SK-N-MC (cell line): ENCODE data around the gene TRAF6.

Source experiments
- DNase-seq: peaks from one replicate; pipeline ENCODE4 v3.0.0-alpha.2; 2011; ENCODE audit warnings: low read depth, low spot score
- H3K27ac ChIP-seq: fragments of 200-600 bp; sonication (generic); 2 replicates; pipeline ENCODE4 v1.5.1; 2016; ENCODE audit warnings: mixed run types
- H3K36me3 ChIP-seq: fragments of 200-600 bp; sonication (generic); 2 replicates; pipeline ENCODE4 v1.6.1; 2017; ENCODE audit warnings: antibody characterized with exemption, low read length, mixed read lengths; ENCODE audit not compliant: insufficient read depth
- H3K4me3 ChIP-seq: fragments of 200-600 bp; sonication (generic); 2 replicates; pipeline ENCODE4 v1.5.1; 2016
- H3K9ac ChIP-seq: fragments of 200-600 bp; sonication (generic); 2 replicates; pipeline ENCODE4 v1.8.0; 2017; ENCODE audit warnings: mixed run types, mixed read lengths; ENCODE audit not compliant: insufficient read length
- H3K9me3 ChIP-seq: fragments of 200-600 bp; sonication (generic); 2 replicates; pipeline ENCODE4 v1.6.1; 2017; ENCODE audit warnings: low read depth, mild to moderate bottlenecking, antibody characterized with exemption, low read length, moderate library complexity, mixed read lengths
- EZH2 ChIP-seq: fragments of 200-600 bp; sonication (generic); IDR thresholded peaks from one replicate; pipeline ENCODE4 v1.6.1; 2017; ENCODE audit warnings: antibody characterized with exemption
- FOXP2 ChIP-seq: optimal IDR thresholded peaks from 2 replicates; pipeline ENCODE3; 2011; ENCODE audit warnings: mild to moderate bottlenecking, moderate library complexity; ENCODE audit not compliant: insufficient read depth; ENCODE audit errors: extremely low read length, control extremely low read depth
- POLR2AphosphoS5 ChIP-seq: IDR thresholded peaks from 2 replicates; pipeline ENCODE4 v1.6.1; 2012; ENCODE audit warnings: mild to moderate bottlenecking, low read depth, low read length, borderline replicate concordance

TRAF6 gene

GRCh38 chr11:36441610-36442208 lies 68.4 kb downstream of the TRAF6 start:
- TF ChIP-seq EZH2 = no peak
- no peak for TF ChIP-seq FOXP2
- TF ChIP-seq POLR2AphosphoS5 = no peak
- Histone ChIP-seq H3K9me3 (no peaks in the 10 kb centered on the region), H3K27ac (no peak overlapping the region), H3K36me3 (peaks cover 96% of the 10 kb centered on the region), H3K4me3 (no peak overlapping the region), H3K9ac (no peak overlapping the region)
- DNase-seq = no peak

GRCh38 chr11:36438126-36438525 lies 71.9 kb downstream of the TRAF6 start:
- Histone ChIP-seq H3K4me3 (no peak overlapping the region), H3K9ac (no peak overlapping the region), H3K27ac (no peak overlapping the region), H3K36me3 (peaks cover 97% of the 10 kb centered on the region), H3K9me3 (no peaks in the 10 kb centered on the region)
- no peak for DNase-seq
- TF ChIP-seq EZH2 (no peak), FOXP2 (no peak), POLR2AphosphoS5 (no peak)

- no peak overlapping the region for H3K27ac ChIP-seq
- no peak overlapping the region for H3K4me3 ChIP-seq
- no peaks in the 10 kb centered on the region for H3K9me3 ChIP-seq
- no peak for DNase-seq
- no peak overlapping the region for H3K9ac ChIP-seq
- no peak for TF ChIP-seq FOXP2
- H3K36me3 ChIP-seq = peaks cover 97% of the 10 kb centered on the region
Measured at GRCh38 chr11:36437413-36437812, 72.7 kb downstream of the TRAF6 start.
